Uterine smooth muscle cell (primary cell): ENCODE data around the gene TAF5L. TPM values are rescaled to one million over a fixed set of nuclear protein-coding genes. Genes with fewer than 3 reads are reported as not detected.

Source experiments
- total RNA-seq: library from RNA; depleted of rRNA; stranded (reverse); fragments of >200 nt; gene quantifications from 2 replicates; pipeline ENCODE4 v1.2.3, GENCODE V29; 2014

The TAF5L gene
- 13.6 and 20.6 TPM in 2 replicates for total RNA-seq

DNA sequence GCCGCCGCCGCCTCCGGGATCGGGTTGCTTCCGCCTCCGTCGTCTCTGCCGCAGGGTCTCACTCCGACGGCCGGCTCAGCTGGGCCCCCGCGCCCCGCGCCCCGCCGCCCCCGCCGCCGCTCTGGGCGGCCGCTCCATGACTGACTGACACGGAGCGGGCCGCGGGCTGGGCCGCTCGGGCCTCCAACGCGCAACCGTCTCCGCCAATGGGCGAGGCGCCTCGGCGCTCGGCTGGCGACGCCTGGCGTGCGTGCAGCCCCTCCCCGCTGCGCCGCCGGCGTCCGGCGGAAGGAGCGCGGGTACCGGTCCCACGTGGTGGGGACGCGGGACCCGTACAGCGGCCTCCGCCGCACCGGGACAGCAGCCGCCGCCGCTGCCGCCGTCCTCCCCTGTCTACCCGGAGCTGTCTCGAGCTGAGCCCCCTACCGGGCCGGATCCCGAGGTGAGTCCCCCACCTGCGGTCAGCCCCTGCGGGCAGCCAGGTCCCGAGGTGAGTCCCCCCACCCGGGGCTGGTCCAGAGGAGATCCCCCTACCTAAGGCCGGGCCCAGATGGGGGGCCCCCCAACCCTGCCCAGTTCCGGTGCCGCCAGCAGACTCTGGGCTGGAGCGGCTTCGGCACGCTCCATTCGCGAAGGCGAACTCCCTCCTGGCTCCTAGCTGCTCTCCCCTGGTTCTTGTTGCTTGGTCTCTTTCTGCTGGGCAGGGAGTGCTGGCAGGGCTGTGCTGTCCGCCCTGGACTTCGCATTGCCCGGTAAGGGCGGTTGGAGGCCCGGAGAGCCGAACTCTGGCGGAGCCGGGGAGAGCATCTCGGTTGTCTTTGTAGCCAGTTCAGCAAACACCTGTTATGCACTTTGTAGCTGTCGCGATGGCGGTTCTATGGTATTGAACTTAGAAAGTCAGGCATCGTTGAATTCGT, at the start of gene TAF5L, which contains the start of gene URB2:
Gene TAF5L (minus strand): TSS at position 208 of the 917 bp plus-strand sequence. CDS start 11,640 bp downstream, outside the sequence.
Gene URB2 (plus strand): TSS at position 333 of the 917 bp plus-strand sequence. CDS start 1,387 bp downstream, outside the sequence.

DNA sequence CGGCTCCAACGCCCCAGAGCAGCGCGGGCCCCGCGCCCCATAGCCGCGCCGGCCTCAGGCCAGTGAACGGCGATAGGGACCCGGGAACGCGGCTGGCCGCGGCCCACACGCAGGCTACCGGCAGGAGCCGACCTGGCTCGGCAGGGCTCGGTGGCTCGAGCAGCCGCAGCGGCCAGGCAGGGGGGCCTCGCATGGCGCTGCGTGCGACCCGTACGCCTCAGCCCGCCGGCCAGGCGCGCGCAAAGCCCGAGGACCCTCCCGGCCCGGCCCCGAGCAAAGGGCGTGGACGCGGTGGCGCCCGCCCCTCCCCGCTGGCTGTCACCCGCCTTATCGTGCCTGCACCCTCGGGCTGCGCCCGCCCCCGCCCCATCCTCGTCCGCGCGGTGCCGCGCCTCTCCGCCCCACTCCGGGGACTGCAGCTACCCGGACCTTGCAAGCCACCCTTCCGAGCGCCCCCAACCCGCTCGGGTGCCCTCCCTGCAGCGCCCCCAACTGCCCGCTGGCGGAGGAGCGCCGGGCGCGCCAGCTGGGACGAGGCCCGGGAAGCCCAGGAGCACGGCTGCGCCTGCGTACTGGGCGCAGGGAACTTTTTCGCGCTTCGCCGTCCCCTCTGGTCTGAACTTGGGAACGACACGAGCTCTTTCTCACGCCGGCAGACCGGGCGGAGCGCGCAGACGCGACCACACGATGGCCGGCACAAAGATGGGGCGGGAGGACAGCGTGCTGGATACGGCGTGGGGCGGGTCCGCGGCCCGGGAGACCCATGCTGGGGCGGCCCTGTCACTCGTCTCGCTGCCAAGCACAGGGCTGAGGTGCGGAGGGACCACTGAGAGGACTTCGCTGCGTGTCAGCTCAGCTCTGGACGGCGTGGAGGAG, 67.2 kb downstream of the TAF5L start, which contains the start of gene ABCB10:
Gene ABCB10 (minus strand): TSS at position 248 of the 876 bp plus-strand sequence. CDS start 55 bp downstream, at position 193.

Other genes starting within 250 kb of the TAF5L start
- not detected in 2 replicates for gene ACTA1, start 192.0 kb downstream of the TAF5L start, total RNA-seq
- 38.6 and 42.2 TPM in 2 replicates for gene NUP133, start 117.8 kb downstream of the TAF5L start, total RNA-seq
- 15.9 and 22.6 TPM in 2 replicates for gene ABCB10, start 67.4 kb downstream of the TAF5L start, total RNA-seq
- gene URB2, start 125 bp upstream of the TAF5L start, total RNA-seq = 11.4 and 16.0 TPM in 2 replicates